Duodenal mucosa (tissue), 2 donors: ENCODE data around the gene ZKSCAN2.

Source experiments
- H3K27ac ChIP-seq: one replicate; pipeline ENCODE4 v1.7.0; 2013; ENCODE audit warnings: low read depth, low read length
- H3K27me3 ChIP-seq, 2 donors: one replicate each; pipeline ENCODE4 v1.7.0; 2013; ENCODE audit warnings: low read length in 2 of 2, control low read depth in 1 of 2; ENCODE audit not compliant: insufficient read depth in 2 of 2, control insufficient read depth in 1 of 2
- H3K36me3 ChIP-seq, 2 donors: one replicate each; pipeline ENCODE4 v1.7.0; 2013; ENCODE audit warnings: low read length in 2 of 2, control low read depth in 1 of 2; ENCODE audit not compliant: insufficient read depth in 2 of 2, control insufficient read depth in 1 of 2
- H3K4me1 ChIP-seq, 2 donors: one replicate each; pipeline ENCODE4 v1.7.0; 2013; ENCODE audit warnings: low read length in 2 of 2, control low read depth in 1 of 2; ENCODE audit not compliant: insufficient read depth in 2 of 2, control insufficient read depth in 1 of 2
- H3K4me3 ChIP-seq, 2 donors: one replicate each; pipeline ENCODE4 v1.7.0; 2013; ENCODE audit warnings: low read length in 2 of 2, low read depth in 1 of 2
- H3K9ac ChIP-seq, 2 donors: one replicate each; pipeline ENCODE4 v1.7.0; 2013; ENCODE audit warnings: low read length in 2 of 2, low read depth in 1 of 2
- H3K9me3 ChIP-seq, 2 donors: one replicate each; pipeline ENCODE4 v1.7.0; 2013; ENCODE audit warnings: low read length in 2 of 2, control low read depth in 1 of 2; ENCODE audit not compliant: control insufficient read depth in 1 of 2

Gene ZKSCAN2

GRCh38 chr16:25224731-25225319, 32.8 kb downstream of the ZKSCAN2 start:
- H3K27ac ChIP-seq: no peak overlapping the region
- no peak overlapping the region for H3K4me3 ChIP-seq
- no peak overlapping the region for H3K9ac ChIP-seq
- no peaks in the 10 kb centered on the region for H3K9me3 ChIP-seq
- H3K36me3 ChIP-seq: no peaks in the 10 kb centered on the region
- no peaks in the 10 kb centered on the region for H3K4me1 ChIP-seq
- no peaks in the 10 kb centered on the region for H3K27me3 ChIP-seq

DNA sequence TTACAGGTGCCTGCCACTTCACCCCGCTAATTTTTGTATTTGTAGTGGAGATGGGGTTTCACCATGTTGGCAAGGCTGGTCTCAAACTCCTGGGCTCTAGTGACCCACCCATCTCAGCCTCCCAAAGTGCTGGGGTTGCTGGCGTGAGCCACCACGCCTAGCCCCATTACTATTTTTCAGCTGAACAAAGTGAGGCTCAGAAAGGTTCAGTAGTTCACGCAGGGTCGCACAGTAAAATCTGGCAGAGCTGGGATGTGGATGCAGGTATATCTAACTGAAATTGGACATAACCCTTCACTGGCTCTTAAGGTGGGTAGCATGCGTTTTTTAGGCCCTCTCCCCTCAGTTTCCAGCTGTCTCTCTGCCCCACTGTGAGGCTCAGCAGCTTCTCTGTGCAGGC, 33.7 kb downstream of the ZKSCAN2 start:
- H3K4me3 ChIP-seq: no peak overlapping the region
- H3K4me1 ChIP-seq: no peaks in the 10 kb centered on the region
- H3K9ac ChIP-seq: no peak overlapping the region
- H3K9me3 ChIP-seq: no peaks in the 10 kb centered on the region
- H3K27me3 ChIP-seq: no peaks in the 10 kb centered on the region
- no peaks in the 10 kb centered on the region for H3K36me3 ChIP-seq
- no peak overlapping the region for H3K27ac ChIP-seq

DNA sequence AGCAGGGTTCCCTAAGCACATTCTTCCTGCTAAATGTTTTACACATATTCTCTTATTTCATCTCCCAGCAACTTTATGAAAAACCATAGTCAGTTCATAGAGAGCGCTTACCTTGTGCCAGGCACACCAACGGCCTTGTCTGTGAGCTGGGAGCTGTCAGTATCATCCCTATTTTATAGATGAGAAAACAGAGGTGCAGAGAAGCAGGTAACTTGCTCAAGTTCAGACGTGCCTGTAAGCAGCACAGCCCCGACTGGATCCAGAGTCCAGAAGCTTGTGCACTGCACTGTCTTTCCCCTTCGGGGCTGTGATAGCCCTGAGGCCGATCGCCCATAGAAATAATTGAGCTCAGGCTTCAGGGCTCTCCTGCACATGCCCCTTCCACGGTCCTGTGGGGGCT, 34.7 kb downstream of the ZKSCAN2 start:
- H3K9ac ChIP-seq: no peak overlapping the region
- no peaks in the 10 kb centered on the region for H3K36me3 ChIP-seq
- H3K9me3 ChIP-seq: no peaks in the 10 kb centered on the region
- no peaks in the 10 kb centered on the region for H3K4me1 ChIP-seq
- no peaks in the 10 kb centered on the region for H3K27me3 ChIP-seq
- no peak overlapping the region for H3K27ac ChIP-seq
- no peak overlapping the region for H3K4me3 ChIP-seq

DNA sequence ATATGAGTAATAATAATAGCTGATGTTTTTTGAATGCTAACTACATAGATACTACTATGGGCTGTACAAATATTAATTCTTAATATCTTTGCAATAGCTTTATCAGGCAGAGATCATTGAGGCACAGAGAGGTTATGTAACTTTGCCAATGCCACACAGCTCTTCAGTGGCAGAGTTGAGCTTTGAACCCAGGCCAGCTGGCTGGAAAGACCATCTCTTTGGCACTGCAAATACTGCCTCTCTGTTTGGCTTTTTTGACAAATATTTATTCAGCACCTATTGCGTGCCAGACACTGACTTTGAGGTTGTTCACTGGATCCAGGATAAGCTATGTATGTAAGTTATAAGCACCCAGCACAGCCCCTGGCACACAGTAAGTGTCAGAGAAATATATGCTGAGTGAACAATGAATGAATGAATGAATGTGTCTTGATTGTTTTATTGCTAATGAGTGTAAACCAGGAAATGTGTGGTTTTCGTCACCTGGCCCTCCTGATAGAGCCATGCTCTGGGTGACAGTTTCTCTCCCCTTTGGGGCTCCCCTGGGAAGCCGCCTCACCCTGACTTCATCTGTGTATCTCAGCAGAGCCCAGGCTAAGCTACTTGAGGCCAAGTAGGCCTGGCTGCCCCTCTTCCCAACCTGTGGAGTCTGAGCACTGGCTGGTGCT, 38.4 kb downstream of the ZKSCAN2 start:
- H3K36me3 ChIP-seq: no peaks in the 10 kb centered on the region
- H3K4me3 ChIP-seq: no peak overlapping the region
- H3K9me3 ChIP-seq: no peaks in the 10 kb centered on the region
- no peak overlapping the region for H3K9ac ChIP-seq
- H3K27ac ChIP-seq: no peak overlapping the region
- H3K27me3 ChIP-seq: no peaks in the 10 kb centered on the region
- H3K4me1 ChIP-seq: no peaks in the 10 kb centered on the region

GRCh38 chr16:25217921-25218320, 39.7 kb downstream of the ZKSCAN2 start:
- no peaks in the 10 kb centered on the region for H3K27me3 ChIP-seq
- no peaks in the 10 kb centered on the region for H3K36me3 ChIP-seq
- H3K4me3 ChIP-seq: no peak overlapping the region
- no peaks in the 10 kb centered on the region for H3K9me3 ChIP-seq
- no peak overlapping the region for H3K9ac ChIP-seq
- no peak overlapping the region for H3K27ac ChIP-seq
- H3K4me1 ChIP-seq: no peaks in the 10 kb centered on the region

DNA sequence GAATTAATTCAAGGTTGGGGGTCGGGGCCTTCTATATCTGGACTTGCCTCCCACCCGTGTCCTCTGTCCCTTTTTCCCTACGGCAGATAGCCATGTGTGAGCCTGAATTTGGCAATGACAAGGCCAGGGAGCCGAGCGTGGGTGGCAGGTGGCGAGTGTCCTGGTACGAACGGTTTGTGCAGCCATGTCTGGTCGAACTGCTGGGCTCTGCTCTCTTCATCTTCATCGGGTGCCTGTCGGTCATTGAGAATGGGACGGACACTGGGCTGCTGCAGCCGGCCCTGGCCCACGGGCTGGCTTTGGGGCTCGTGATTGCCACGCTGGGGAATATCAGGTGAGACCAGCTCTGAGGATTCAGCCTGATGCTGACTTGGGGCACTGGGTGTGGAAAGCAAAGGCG, 40.5 kb downstream of the ZKSCAN2 start:
- Histone ChIP-seq H3K36me3 (no peaks in the 10 kb centered on the region), H3K27me3 (no peaks in the 10 kb centered on the region), H3K9ac (no peak overlapping the region), H3K4me1 (no peaks in the 10 kb centered on the region), H3K4me3 (no peak overlapping the region), H3K27ac (no peak overlapping the region), H3K9me3 (no peaks in the 10 kb centered on the region)

DNA sequence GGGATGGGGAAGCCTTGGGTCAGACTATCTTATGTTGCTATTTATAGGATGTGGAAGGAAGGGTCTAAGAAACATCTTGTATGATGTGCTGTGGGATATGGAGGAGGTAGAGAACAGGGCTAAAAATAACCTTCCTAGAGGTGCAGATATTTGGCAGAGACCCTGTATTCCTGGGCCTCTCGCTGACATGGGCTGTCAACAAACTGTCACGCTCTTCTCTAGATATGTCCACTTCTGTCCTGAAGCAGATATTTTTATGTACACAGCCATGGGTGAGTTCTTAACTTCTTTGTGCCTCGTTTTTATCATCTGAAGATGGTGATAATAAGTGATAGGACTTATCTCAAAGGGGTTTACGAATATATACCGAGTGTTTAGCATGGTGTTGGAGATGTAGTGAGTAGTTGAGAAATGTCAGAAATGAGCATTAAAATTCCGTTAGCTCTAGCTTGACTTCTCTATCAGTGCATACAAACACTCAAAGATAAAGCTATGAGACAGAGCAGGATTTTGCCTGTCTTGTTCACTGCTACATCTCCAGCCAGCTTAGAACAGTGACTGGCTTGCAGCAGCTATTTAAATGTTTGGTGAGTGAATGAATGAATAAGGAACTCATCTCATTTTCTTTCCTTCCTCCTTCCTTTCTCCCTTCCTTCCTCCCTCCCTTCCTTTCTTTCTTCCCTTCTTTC, 43.8 kb downstream of the ZKSCAN2 start:
- Histone ChIP-seq H3K27ac (no peak overlapping the region), H3K36me3 (no peaks in the 10 kb centered on the region), H3K27me3 (no peaks in the 10 kb centered on the region), H3K9me3 (no peaks in the 10 kb centered on the region), H3K4me3 (no peak overlapping the region), H3K4me1 (no peaks in the 10 kb centered on the region), H3K9ac (no peak overlapping the region)

DNA sequence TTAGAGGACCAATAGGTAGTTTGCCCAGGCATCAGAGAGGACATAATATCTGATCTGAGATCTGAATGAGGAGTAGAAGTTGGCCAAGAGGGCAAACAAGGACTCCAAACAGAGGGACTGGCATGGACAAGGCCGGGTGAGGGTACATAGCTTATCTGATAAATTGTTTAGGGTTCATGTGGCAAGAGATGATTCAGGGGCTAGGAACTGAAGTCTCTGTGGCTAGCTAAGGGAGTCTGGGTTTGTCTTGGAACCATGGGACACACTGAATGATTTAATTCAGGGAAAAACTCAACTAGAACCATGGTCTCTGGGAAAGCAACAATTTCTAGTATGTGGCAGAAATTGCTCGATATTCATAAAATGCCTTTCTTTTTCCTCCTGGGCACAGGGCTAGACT, 45.0 kb downstream of the ZKSCAN2 start:
- Histone ChIP-seq H3K4me3 (no peak overlapping the region), H3K9me3 (no peaks in the 10 kb centered on the region), H3K27ac (no peak overlapping the region), H3K4me1 (no peaks in the 10 kb centered on the region), H3K36me3 (no peaks in the 10 kb centered on the region), H3K27me3 (no peaks in the 10 kb centered on the region), H3K9ac (no peak overlapping the region)

GRCh38 chr16:25210758-25211157, 46.9 kb downstream of the ZKSCAN2 start:
- Histone ChIP-seq H3K27ac (no peak overlapping the region), H3K4me1 (no peaks in the 10 kb centered on the region), H3K27me3 (no peaks in the 10 kb centered on the region), H3K9ac (no peak overlapping the region), H3K36me3 (no peaks in the 10 kb centered on the region), H3K9me3 (no peaks in the 10 kb centered on the region), H3K4me3 (no peak overlapping the region)

DNA sequence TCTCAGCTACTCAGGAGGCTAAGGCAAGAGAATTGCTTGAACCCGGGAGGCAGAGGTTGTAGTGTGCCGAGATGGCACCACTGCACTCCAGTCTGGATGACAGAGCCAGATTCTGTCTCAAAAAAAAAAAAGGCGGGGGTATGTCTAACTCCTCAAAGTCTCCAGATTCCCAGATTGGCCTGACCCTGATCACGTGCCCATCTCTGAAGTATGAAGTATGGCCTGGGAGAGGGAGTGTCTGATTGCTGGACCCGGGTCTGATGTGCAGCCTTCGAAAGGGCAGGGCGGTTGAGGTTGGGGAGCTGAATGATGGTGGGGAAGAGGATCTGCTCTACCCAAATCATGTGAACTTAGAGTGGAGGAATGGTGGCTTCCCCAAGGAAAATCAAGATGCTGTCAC, 58.2 kb downstream of the ZKSCAN2 start:
- H3K36me3 ChIP-seq: no peaks in the 10 kb centered on the region
- H3K4me3 ChIP-seq: no peak overlapping the region
- no peak overlapping the region for H3K9ac ChIP-seq
- H3K27ac ChIP-seq: no peak overlapping the region
- H3K9me3 ChIP-seq: no peaks in the 10 kb centered on the region
- no peaks in the 10 kb centered on the region for H3K4me1 ChIP-seq
- H3K27me3 ChIP-seq: no peaks in the 10 kb centered on the region
